Epithelial cell of alveolus of lung (primary cell): ENCODE results near the gene HUWE1. TPM values are rescaled to one million over a fixed set of nuclear protein-coding genes. Genes with fewer than 3 reads are reported as not detected.

Experiments
- total RNA-seq: library from RNA; depleted of rRNA; stranded (reverse); fragments of >200 nt; gene quantifications from 2 replicates; pipeline ENCODE4 v1.2.1, GENCODE V29; 2015

The HUWE1 gene, protein sequence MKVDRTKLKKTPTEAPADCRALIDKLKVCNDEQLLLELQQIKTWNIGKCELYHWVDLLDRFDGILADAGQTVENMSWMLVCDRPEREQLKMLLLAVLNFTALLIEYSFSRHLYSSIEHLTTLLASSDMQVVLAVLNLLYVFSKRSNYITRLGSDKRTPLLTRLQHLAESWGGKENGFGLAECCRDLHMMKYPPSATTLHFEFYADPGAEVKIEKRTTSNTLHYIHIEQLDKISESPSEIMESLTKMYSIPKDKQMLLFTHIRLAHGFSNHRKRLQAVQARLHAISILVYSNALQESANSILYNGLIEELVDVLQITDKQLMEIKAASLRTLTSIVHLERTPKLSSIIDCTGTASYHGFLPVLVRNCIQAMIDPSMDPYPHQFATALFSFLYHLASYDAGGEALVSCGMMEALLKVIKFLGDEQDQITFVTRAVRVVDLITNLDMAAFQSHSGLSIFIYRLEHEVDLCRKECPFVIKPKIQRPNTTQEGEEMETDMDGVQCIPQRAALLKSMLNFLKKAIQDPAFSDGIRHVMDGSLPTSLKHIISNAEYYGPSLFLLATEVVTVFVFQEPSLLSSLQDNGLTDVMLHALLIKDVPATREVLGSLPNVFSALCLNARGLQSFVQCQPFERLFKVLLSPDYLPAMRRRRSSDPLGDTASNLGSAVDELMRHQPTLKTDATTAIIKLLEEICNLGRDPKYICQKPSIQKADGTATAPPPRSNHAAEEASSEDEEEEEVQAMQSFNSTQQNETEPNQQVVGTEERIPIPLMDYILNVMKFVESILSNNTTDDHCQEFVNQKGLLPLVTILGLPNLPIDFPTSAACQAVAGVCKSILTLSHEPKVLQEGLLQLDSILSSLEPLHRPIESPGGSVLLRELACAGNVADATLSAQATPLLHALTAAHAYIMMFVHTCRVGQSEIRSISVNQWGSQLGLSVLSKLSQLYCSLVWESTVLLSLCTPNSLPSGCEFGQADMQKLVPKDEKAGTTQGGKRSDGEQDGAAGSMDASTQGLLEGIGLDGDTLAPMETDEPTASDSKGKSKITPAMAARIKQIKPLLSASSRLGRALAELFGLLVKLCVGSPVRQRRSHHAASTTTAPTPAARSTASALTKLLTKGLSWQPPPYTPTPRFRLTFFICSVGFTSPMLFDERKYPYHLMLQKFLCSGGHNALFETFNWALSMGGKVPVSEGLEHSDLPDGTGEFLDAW (N-terminal part only)
- total RNA-seq, result 54.4 and 76.0 TPM in 2 replicates

DNA sequence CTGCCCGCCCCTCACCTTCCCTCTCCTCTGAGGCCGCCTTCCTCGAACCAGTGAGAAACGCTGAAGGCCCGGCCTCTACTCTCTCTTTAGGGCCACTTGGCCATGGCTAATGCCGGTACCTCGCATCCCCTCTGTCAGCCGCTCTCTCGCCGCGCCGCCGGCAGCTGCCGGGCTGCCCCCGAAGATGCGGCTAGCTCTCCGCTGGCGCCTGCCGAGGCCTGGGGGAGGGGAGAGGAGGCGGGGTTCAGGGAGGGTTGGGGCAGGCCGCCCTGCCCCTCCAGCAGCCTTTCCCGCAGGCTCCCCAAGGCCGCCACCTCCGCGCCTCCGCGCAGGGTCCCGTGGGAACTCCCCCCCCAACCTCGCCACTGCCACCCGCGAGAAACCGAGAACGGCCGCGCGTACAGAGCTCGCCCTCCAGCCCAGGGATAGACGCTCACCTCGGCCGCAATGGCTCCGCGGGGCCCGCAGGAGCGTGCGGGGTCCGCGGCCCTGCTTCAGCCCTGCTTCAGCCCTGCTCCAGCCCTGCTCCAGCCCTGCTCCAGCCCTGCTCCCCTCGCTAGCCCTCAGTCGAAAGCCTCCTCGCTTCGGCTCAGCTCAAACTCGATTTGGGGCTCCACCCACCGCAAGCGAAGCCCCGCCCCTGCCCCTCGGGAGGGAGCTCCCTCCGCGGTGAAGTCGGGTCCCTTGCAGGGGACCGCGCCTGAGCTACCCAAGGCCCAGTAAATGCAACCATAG, at the start of gene HUWE1:
HUWE1 (minus strand) TSS at position 569 of the 735 bp plus-strand sequence. CDS start 32,612 bp downstream, outside the sequence.

